ENCODE data around the gene PCP2. TPM values are rescaled to one million over a fixed set of nuclear protein-coding genes. Genes with fewer than 3 reads are reported as not detected.

The PCP2 gene
- total and polyA plus RNA-seq, 2 of the 13 experiments (the other 11 are each of a cell fraction or from before 2014, with no cell fraction given) = 0.62 TPM; not detected in 1

DNA sequence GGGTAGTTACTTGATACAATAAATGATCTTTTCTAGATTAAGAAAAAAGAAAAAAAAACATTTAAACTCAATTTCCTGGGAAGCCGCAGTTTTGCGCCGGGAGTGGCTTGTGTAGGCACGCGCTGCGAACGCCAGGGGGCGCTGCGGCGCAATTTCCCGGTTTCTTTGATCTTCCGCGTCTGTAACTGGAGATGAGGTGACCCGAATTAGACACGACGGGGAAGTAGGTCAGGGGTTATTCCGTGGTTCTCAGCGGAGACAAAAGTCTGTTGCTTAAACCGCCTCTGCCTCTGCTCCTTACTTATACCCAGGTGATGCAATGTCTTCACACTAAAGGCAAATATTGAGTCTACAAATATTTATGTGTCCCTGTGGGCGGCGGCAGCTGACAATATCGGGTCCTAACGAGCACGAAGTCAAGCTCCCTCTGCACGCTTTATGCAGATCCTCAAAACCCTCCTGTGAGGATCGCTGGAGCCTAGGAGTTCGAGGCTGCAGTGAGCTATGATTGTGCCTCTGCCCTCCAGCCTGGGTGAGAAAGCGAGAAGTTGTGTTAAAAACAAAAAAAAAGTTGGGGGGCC lies 18.6 kb upstream of the PCP2 start (continued):
- TF ChIP-seq ZNF101 (CRISPR knock-in tag; IDR thresholded peaks at IDR 0.05; ENCODE audit: borderline replicate concordance, low read depth) = no peak
- no peak for TF ChIP-seq ONECUT2 (CRISPR knock-in tag; IDR thresholded peaks at IDR 0.05)
- TF ChIP-seq BRF2 (CRISPR knock-in tag; IDR thresholded peaks at IDR 0.05) = peak; percentile 72; the same call in 1 of the 2 replicates
- no peak for TF ChIP-seq HDAC6 (IDR thresholded peaks at IDR 0.05; ENCODE audit: low read depth, low read length)
- TF ChIP-seq, protein P1, sequence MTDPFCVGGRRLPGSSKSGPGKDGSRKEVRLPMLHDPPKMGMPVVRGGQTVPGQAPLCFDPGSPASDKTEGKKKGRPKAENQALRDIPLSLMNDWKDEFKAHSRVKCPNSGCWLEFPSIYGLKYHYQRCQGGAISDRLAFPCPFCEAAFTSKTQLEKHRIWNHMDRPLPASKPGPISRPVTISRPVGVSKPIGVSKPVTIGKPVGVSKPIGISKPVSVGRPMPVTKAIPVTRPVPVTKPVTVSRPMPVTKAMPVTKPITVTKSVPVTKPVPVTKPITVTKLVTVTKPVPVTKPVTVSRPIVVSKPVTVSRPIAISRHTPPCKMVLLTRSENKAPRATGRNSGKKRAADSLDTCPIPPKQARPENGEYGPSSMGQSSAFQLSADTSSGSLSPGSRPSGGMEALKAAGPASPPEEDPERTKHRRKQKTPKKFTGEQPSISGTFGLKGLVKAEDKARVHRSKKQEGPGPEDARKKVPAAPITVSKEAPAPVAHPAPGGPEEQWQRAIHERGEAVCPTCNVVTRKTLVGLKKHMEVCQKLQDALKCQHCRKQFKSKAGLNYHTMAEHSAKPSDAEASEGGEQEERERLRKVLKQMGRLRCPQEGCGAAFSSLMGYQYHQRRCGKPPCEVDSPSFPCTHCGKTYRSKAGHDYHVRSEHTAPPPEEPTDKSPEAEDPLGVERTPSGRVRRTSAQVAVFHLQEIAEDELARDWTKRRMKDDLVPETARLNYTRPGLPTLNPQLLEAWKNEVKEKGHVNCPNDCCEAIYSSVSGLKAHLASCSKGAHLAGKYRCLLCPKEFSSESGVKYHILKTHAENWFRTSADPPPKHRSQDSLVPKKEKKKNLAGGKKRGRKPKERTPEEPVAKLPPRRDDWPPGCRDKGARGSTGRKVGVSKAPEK (CRISPR knock-in tag; IDR thresholded peaks at IDR 0.05; ENCODE audit: borderline replicate concordance) = no peak
- TF ChIP-seq KDM3A (CRISPR knock-in tag; IDR thresholded peaks at IDR 0.05; ENCODE audit: low read depth) = no peak; the same call in 1 of the 2 replicates
- peak; percentile 83 for TF ChIP-seq ZMYM3 (CRISPR knock-in tag; IDR thresholded peaks at IDR 0.05)
- no peak for TF ChIP-seq ZNF556 (CRISPR knock-in tag; IDR thresholded peaks at IDR 0.05; ENCODE audit: borderline replicate concordance)
- TF ChIP-seq ZBTB1 (CRISPR knock-in tag; IDR thresholded peaks at IDR 0.05; ENCODE audit: borderline replicate concordance) = no peak
- TF ChIP-seq SRY (CRISPR knock-in tag; IDR thresholded peaks at IDR 0.05) = no peak
- no peak for TF ChIP-seq FOXM1 (CRISPR knock-in tag; IDR thresholded peaks at IDR 0.05)
- TF ChIP-seq, protein P2, sequence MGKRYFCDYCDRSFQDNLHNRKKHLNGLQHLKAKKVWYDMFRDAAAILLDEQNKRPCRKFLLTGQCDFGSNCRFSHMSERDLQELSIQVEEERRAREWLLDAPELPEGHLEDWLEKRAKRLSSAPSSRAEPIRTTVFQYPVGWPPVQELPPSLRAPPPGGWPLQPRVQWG (CRISPR knock-in tag; IDR thresholded peaks at IDR 0.05; ENCODE audit: borderline replicate concordance, low read depth) = no peak
- no peak for TF ChIP-seq ZNF124 (CRISPR knock-in tag; IDR thresholded peaks at IDR 0.05)
- no peak for TF ChIP-seq SAFB2 (CRISPR knock-in tag; IDR thresholded peaks at IDR 0.05; ENCODE audit: borderline replicate concordance, low read depth)
- peak; percentile 41; the same call in 1 of the 2 replicates for TF ChIP-seq ZNF652 (CRISPR knock-in tag; IDR thresholded peaks at IDR 0.05; ENCODE audit: borderline replicate concordance, low read depth)
- peak; percentile 81 for TF ChIP-seq NCOR1 (IDR thresholded peaks at IDR 0.05; ENCODE audit: borderline replicate concordance, low read length)
- no peak for TF ChIP-seq PLRG1 (conservative IDR thresholded peaks at IDR 0.05)
- no peak for TF ChIP-seq ZFAT (CRISPR knock-in tag; conservative IDR thresholded peaks at IDR 0.05)
- TF ChIP-seq ZFX (CRISPR knock-in tag; IDR thresholded peaks at IDR 0.05; ENCODE audit: low read depth) = no peak
- TF ChIP-seq, protein P3, sequence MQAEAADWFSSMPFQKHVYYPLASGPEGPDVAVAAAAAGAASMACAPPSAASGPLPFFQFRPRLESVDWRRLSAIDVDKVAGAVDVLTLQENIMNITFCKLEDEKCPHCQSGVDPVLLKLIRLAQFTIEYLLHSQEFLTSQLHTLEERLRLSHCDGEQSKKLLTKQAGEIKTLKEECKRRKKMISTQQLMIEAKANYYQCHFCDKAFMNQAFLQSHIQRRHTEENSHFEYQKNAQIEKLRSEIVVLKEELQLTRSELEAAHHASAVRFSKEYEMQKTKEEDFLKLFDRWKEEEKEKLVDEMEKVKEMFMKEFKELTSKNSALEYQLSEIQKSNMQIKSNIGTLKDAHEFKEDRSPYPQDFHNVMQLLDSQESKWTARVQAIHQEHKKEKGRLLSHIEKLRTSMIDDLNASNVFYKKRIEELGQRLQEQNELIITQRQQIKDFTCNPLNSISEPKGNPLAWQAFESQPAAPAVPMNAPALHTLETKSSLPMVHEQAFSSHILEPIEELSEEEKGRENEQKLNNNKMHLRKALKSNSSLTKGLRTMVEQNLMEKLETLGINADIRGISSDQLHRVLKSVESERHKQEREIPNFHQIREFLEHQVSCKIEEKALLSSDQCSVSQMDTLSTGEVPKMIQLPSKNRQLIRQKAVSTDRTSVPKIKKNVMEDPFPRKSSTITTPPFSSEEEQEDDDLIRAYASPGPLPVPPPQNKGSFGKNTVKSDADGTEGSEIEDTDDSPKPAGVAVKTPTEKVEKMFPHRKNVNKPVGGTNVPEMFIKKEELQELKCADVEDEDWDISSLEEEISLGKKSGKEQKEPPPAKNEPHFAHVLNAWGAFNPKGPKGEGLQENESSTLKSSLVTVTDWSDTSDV (CRISPR knock-in tag; IDR thresholded peaks at IDR 0.05) = no peak
